ENCODE data around the gene HOXC5. TPM values are rescaled to one million over a fixed set of nuclear protein-coding genes. Genes with fewer than 3 reads are reported as not detected.

Gene HOXC5
- total RNA-seq, 3 donors from 2014 or later = not detected

DNA sequence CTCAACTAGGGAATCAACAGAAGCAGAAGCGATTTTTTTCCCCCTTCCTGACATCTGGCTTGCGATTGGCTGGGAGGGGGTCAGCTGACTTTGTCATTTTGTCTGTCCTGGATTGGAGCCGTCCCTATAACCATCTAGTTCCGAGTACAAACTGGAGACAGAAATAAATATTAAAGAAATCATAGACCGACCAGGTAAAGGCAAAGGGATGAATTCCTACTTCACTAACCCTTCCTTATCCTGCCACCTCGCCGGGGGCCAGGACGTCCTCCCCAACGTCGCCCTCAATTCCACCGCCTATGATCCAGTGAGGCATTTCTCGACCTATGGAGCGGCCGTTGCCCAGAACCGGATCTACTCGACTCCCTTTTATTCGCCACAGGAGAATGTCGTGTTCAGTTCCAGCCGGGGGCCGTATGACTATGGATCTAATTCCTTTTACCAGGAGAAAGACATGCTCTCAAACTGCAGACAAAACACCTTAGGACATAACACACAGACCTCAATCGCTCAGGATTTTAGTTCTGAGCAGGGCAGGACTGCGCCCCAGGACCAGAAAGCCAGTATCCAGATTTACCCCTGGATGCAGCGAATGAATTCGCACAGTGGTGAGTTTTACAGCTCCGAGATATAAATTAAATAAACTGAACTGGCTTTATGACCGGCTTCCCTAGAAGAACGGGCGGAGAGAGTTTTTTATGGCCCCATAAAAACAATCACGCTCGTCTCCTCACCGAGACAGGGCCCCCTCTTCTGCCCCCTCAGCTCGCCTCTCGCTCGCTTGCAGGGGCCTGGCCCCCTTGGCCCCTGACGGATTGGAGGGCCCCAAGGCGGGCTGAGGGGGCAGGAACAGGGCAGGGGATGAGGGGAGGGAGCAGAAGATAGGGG, 4.3 kb upstream of the HOXC5 start, which contains the start of gene HOXC6:
Gene HOXC6, plus strand, starts transcription at position 127 of the 888 bp plus-strand sequence. Its CDS starts 82 bp downstream, at position 209.
- H3K36me3 Mint-ChIP-seq (ENCODE audit: insufficient read depth) = no peaks in the 10 kb centered on the region
- H3K27me3 Mint-ChIP-seq (ENCODE audit: low read depth) = peaks cover 79% of the 10 kb centered on the region
- ATAC-seq (no peak), DNase-seq (no peak)
- H3K4me3 Mint-ChIP-seq = no peak within 1 kb of the TSS
- peaks cover 18% of the 10 kb centered on the region for H3K4me1 Mint-ChIP-seq (ENCODE audit: low read depth)
- H3K9me3 Mint-ChIP-seq = peaks cover 3% of the 10 kb centered on the region

GRCh38 chr12:54029529-54030441, 3.1 kb upstream of the HOXC5 start:
- no peaks in the 10 kb centered on the region for H3K36me3 Mint-ChIP-seq (ENCODE audit: insufficient read depth)
- ATAC-seq = no peak
- DNase-seq = no peak
- H3K27me3 Mint-ChIP-seq (ENCODE audit: low read depth) = peaks cover 79% of the 10 kb centered on the region
- peaks cover 21% of the 10 kb centered on the region for H3K4me1 Mint-ChIP-seq (ENCODE audit: low read depth)
- H3K9me3 Mint-ChIP-seq = peaks cover 3% of the 10 kb centered on the region
- no peak overlapping the region for H3K4me3 Mint-ChIP-seq

DNA sequence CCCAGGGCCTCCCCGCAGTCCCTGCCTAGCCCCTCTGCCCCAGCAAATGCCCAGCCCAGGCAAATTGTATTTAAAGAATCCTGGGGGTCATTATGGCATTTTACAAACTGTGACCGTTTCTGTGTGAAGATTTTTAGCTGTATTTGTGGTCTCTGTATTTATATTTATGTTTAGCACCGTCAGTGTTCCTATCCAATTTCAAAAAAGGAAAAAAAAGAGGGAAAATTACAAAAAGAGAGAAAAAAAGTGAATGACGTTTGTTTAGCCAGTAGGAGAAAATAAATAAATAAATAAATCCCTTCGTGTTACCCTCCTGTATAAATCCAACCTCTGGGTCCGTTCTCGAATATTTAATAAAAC, 2.4 kb upstream of the HOXC5 start:
- ATAC-seq (no peak), DNase-seq (no peak)
- H3K4me1 Mint-ChIP-seq (ENCODE audit: low read depth) = peaks cover 24% of the 10 kb centered on the region
- no peaks in the 10 kb centered on the region for H3K36me3 Mint-ChIP-seq (ENCODE audit: insufficient read depth)
- peaks cover 3% of the 10 kb centered on the region for H3K9me3 Mint-ChIP-seq
- no peak overlapping the region for H3K4me3 Mint-ChIP-seq
- peaks cover 84% of the 10 kb centered on the region for H3K27me3 Mint-ChIP-seq (ENCODE audit: low read depth)

- peaks cover 3% of the 10 kb centered on the region for H3K9me3 Mint-ChIP-seq
- no peak for ATAC-seq
- peaks cover 24% of the 10 kb centered on the region for H3K4me1 Mint-ChIP-seq (ENCODE audit: low read depth)
Measured at GRCh38 chr12:54030889-54031471, 1.9 kb upstream of the HOXC5 start.

DNA sequence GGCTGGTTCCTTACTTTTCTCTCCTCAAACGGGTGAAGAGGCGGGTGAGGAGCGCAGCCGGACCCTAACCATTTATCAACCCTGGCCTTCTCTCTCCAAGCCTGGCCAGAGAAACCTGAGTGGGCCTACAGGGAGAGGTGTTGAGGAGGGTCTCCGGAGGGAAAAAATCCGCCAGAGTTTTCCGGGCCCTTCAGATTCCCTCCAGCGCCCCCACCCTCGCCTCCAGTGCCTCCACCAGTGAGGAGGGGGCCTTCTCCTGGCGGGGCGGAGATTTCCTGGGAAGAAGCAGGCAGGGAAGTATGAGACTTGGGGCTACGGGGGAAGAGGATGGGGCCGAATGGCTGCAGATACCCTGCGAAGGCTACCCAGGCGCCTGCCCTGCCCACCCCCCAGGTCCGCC, 1.4 kb upstream of the HOXC5 start:
- Mint-ChIP-seq H3K4me3 (no peak overlapping the region), H3K36me3 (ENCODE audit: insufficient read depth) (no peaks in the 10 kb centered on the region), H3K27me3 (ENCODE audit: low read depth) (peaks cover 84% of the 10 kb centered on the region), H3K4me1 (ENCODE audit: low read depth) (peaks cover 24% of the 10 kb centered on the region), H3K9me3 (peaks cover 3% of the 10 kb centered on the region)
- ATAC-seq (no peak), DNase-seq (no peak)

More at GRCh38 chr12:54030889-54031471, 1.9 kb upstream of the HOXC5 start:
- no peak for DNase-seq
- Mint-ChIP-seq H3K27me3 (ENCODE audit: low read depth) (peaks cover 85% of the 10 kb centered on the region), H3K4me3 (no peak overlapping the region), H3K36me3 (ENCODE audit: insufficient read depth) (no peaks in the 10 kb centered on the region)

DNA sequence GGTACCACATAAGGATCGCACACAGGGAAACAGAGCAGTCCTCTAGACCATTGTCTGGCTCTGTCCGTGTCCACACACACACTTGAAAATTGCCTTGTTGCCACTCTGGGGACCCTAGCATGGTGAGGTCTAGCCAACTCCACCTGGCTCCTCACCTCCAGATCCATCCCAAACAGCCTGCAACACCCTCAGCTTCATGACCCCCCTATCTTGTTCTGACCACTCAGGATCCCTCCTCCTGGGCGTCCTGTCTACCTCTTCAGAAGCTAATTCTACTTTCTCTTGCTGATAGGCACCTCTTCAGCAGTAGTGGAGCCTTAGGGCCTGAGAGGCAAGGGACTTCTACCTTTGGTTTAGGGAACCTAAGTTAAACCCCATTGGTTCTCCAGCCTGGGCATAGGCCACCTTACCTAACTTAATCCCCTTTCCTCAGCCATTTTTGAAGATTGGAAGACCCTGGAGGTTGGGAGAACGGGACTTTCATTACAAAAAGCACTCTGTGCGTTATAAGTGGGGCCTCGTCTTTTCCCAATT, 697 bp upstream of the HOXC5 start:
- DNase-seq (no peak), ATAC-seq (no peak)
- Mint-ChIP-seq H3K27me3 (ENCODE audit: low read depth) (peaks cover 83% of the 10 kb centered on the region), H3K36me3 (ENCODE audit: insufficient read depth) (no peaks in the 10 kb centered on the region), H3K9me3 (peaks cover 3% of the 10 kb centered on the region), H3K4me1 (ENCODE audit: low read depth) (peaks cover 19% of the 10 kb centered on the region), H3K4me3 (peak overlapping the region; percentile 5)

DNA sequence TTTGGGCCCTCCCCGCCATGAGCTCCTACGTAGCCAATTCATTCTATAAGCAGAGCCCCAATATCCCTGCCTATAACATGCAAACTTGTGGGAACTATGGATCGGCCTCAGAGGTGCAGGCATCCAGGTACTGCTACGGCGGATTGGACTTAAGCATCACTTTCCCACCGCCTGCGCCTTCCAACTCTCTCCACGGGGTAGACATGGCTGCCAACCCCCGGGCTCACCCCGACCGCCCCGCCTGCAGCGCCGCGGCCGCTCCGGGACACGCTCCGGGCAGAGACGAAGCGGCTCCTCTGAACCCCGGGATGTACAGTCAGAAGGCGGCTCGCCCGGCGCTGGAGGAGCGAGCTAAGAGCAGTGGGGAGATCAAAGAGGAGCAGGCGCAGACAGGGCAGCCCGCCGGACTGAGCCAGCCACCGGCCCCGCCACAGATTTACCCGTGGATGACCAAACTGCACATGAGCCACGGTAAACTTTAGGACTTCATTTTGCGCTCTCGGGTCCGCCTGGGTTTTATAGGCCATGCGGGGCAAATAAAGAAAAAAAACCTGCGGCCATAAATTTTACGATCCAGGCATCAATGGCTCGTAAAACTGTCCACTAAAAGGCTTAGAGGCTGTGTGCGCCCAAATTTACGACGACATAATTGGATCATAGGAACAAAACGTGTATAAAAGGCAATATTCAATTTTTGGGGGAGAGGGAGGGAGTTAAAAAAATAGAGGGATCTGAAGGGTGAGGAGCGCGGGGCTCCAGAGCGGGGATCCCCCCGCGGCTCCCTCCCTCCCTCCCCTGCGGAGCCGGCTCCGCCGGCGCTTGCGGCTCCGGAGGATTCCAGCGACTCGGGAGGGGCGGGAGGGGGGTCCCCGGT, 493 bp downstream of the HOXC5 start:
- H3K36me3 Mint-ChIP-seq (ENCODE audit: insufficient read depth) = no peaks in the 10 kb centered on the region
- H3K4me3 Mint-ChIP-seq = peak overlapping the region; percentile 43
- peaks cover 19% of the 10 kb centered on the region for H3K4me1 Mint-ChIP-seq (ENCODE audit: low read depth)
- H3K9me3 Mint-ChIP-seq = peaks cover 3% of the 10 kb centered on the region
- DNase-seq = no peak
- peaks cover 83% of the 10 kb centered on the region for H3K27me3 Mint-ChIP-seq (ENCODE audit: low read depth)
- peak; percentile 25 to 36 for ATAC-seq

GRCh38 chr12:54033980-54034784, 1.3 kb downstream of the HOXC5 start:
- H3K4me1 Mint-ChIP-seq (ENCODE audit: low read depth) = peaks cover 16% of the 10 kb centered on the region
- H3K4me3 Mint-ChIP-seq = peak overlapping the region; percentile 44

GRCh38 chr12:54034785-54035310, 2.0 kb downstream of the HOXC5 start:
- peaks cover 3% of the 10 kb centered on the region for H3K9me3 Mint-ChIP-seq
- no peak for ATAC-seq
- H3K27me3 Mint-ChIP-seq (ENCODE audit: low read depth) = peaks cover 88% of the 10 kb centered on the region
- H3K36me3 Mint-ChIP-seq (ENCODE audit: insufficient read depth) = no peaks in the 10 kb centered on the region
- DNase-seq = no peak
- peaks cover 13% of the 10 kb centered on the region for H3K4me1 Mint-ChIP-seq (ENCODE audit: low read depth)
- H3K4me3 Mint-ChIP-seq = peak overlapping the region; percentile 54

More at GRCh38 chr12:54033980-54034784, 1.3 kb downstream of the HOXC5 start:
- no peak for DNase-seq
- Mint-ChIP-seq H3K36me3 (ENCODE audit: insufficient read depth) (no peaks in the 10 kb centered on the region), H3K9me3 (peaks cover 3% of the 10 kb centered on the region), H3K27me3 (ENCODE audit: low read depth) (peaks cover 87% of the 10 kb centered on the region)
- peak; percentile 16 for ATAC-seq

DNA sequence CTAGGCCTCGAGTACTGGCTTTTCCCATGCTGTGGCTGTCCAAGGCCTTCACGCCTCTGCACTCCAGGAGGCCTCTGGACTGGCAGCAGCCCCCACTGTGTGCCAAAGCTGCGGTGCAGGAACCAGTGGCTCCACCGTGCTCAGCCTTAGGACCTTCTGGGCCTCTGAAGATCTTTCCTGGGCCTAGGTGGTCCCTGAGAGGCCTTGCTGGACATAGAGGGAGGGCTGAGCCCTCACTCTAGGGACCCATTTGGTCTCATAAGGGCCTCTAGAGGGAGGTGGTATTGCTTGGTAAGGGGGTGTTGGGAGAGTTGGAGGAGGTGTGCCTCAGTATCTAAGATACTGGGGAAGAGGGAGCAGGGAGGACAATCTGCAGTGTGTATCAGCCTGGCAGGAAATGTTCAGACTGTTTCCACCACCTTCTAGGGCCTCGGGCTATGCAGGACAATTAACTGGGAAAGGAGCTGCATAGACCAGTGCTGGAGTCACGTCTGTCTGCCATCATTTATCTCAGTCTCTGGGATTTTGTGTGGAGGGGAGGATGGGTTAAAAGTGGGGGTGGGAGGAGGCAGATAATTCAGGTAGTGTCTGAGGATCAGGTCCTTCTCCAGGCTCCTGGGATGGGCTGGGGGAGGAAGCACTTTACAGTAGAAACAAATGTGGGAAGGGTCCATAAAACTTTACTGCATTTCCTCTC, 2.9 kb downstream of the HOXC5 start:
- DNase-seq (no peak), ATAC-seq (no peak)
- H3K36me3 Mint-ChIP-seq (ENCODE audit: insufficient read depth) = no peaks in the 10 kb centered on the region
- H3K9me3 Mint-ChIP-seq = peaks cover 3% of the 10 kb centered on the region
- H3K4me1 Mint-ChIP-seq (ENCODE audit: low read depth) = peaks cover 13% of the 10 kb centered on the region
- peaks cover 90% of the 10 kb centered on the region for H3K27me3 Mint-ChIP-seq (ENCODE audit: low read depth)
- no peak overlapping the region for H3K4me3 Mint-ChIP-seq

DNA sequence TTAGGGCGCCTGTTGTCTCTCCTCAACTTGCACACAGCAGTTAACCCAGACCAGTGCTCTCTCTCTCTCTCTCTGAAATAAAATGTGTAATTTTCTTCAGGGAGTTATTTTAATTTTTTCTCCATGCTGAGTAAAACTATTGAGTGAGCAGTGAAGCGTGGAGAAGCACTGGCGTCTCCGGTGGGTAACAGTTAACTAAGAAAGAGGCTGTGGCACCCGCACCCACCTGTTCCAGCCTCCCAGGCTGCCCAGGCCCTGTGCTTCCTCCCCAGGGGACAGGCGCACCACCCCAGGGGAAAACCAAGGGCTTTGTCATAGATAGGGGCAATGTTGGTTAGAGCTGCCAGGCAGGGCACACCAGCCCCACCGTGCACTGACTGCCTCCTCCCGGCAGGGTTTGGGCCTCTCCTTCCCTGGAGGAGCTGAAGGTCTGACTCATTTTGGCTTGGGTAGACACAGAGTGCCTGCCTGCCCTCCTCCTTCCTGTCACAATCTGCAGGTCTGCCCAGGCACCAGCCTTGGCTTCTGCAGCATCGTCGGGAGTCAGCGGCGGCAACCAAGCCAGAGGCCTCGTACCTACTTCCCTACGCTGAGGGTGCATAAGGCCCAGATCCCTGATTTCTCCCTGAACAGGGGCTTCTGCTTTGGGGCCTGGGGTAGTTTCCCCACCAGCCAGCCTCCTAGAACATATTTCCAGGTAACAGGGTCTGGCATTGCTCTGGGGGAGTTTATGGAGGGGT, 3.9 kb downstream of the HOXC5 start:
- Mint-ChIP-seq H3K27me3 (ENCODE audit: low read depth) (peaks cover 86% of the 10 kb centered on the region), H3K4me1 (ENCODE audit: low read depth) (peaks cover 13% of the 10 kb centered on the region), H3K4me3 (no peak overlapping the region), H3K36me3 (ENCODE audit: insufficient read depth) (no peaks in the 10 kb centered on the region), H3K9me3 (peaks cover 3% of the 10 kb centered on the region)
- DNase-seq (no peak), ATAC-seq (no peak)

Measured in activated T-cell treated with anti-CD3 and anti-CD28 coated beads, Interleukin-2, amount 50 U/mL, for 4 hours (primary cell).